ENCODE measurements around the gene AMELX.

The AMELX gene

DNA sequence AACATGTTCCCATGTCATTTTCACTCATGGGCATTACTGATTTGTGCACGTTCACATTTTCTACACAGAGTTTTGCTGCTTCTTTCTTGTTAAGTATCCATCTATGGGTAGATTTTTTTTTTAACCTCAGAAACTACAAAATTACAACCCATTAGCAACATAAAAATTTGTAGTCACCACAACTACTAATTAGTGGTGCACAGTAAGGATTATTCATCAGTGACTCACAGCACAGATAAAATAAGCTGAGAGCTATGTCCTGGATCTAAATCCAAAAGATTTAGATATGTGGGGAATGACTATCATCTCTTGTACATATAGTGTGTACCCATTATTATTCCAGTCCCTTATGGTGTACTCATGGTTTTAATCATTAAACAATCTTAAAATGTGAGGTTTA is 19.7 kb upstream of the AMELX start:
- H3K27me3 ChIP-seq (ENCODE audit: control insufficient read depth, insufficient read depth, low read length): no peaks in the 10 kb centered on the region
- no peak overlapping the region for H3K9ac ChIP-seq
- no peak overlapping the region for H3K27ac ChIP-seq
- no peaks in the 10 kb centered on the region for H3K36me3 ChIP-seq (ENCODE audit: control insufficient read depth, insufficient read depth, low read length)
- no peak overlapping the region for H3K4me2 ChIP-seq (ENCODE audit: low read length)
- H3K79me2 ChIP-seq: no peaks in the 10 kb centered on the region
- no peaks in the 10 kb centered on the region for H3K9me3 ChIP-seq (ENCODE audit: control insufficient read depth, low read length)
- no peak overlapping the region for H2AFZ ChIP-seq
- TF ChIP-seq, protein P1, sequence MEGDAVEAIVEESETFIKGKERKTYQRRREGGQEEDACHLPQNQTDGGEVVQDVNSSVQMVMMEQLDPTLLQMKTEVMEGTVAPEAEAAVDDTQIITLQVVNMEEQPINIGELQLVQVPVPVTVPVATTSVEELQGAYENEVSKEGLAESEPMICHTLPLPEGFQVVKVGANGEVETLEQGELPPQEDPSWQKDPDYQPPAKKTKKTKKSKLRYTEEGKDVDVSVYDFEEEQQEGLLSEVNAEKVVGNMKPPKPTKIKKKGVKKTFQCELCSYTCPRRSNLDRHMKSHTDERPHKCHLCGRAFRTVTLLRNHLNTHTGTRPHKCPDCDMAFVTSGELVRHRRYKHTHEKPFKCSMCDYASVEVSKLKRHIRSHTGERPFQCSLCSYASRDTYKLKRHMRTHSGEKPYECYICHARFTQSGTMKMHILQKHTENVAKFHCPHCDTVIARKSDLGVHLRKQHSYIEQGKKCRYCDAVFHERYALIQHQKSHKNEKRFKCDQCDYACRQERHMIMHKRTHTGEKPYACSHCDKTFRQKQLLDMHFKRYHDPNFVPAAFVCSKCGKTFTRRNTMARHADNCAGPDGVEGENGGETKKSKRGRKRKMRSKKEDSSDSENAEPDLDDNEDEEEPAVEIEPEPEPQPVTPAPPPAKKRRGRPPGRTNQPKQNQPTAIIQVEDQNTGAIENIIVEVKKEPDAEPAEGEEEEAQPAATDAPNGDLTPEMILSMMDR (IDR thresholded peaks at IDR 0.05): no peak
- H3K4me3 ChIP-seq (ENCODE audit: low read depth, low read length): no peak overlapping the region
- no peaks in the 10 kb centered on the region for H3K4me1 ChIP-seq

GRCh38 chrX:11282043-11282442 is 11.2 kb upstream of the AMELX start:
- TF ChIP-seq, protein P1 (IDR thresholded peaks at IDR 0.05): no peak
- H3K9ac ChIP-seq: no peak overlapping the region

GRCh38 chrX:11285651-11286050 is 7.6 kb upstream of the AMELX start:
- TF ChIP-seq, protein P1 (IDR thresholded peaks at IDR 0.05): no peak
- H3K79me2 ChIP-seq: no peaks in the 10 kb centered on the region
- no peaks in the 10 kb centered on the region for H3K36me3 ChIP-seq (ENCODE audit: control insufficient read depth, insufficient read depth, low read length)

More at GRCh38 chrX:11282043-11282442, 11.2 kb upstream of the AMELX start:
- Histone ChIP-seq H3K4me2 (ENCODE audit: low read length) (no peak overlapping the region), H3K4me1 (peaks cover 3% of the 10 kb centered on the region), H3K4me3 (ENCODE audit: low read depth, low read length) (no peak overlapping the region), H3K79me2 (no peaks in the 10 kb centered on the region), H3K27me3 (ENCODE audit: control insufficient read depth, insufficient read depth, low read length) (no peaks in the 10 kb centered on the region), H3K9me3 (ENCODE audit: control insufficient read depth, low read length) (no peaks in the 10 kb centered on the region), H3K27ac (no peak overlapping the region), H2AFZ (no peak overlapping the region), H3K36me3 (ENCODE audit: control insufficient read depth, insufficient read depth, low read length) (no peaks in the 10 kb centered on the region)

DNA sequence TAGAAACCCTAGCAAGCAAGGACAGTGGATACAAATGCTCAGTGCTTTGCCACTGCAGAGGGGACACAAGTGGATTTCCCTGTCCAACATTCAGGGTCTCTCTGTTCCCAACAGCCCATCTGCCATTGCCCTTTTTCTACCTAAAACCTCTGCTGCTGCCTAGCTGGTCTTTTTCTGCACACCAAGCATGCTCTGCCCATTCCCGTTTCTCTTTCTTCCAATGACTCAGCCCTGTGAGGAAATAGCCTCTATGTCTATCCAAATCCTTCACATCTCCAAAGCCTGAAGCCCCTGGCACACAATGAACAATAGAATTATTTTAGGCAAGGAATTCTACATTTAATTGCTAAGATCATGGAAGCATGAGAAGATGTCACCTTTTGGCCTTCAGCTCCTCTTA is 5.7 kb upstream of the AMELX start:
- no peaks in the 10 kb centered on the region for H3K9me3 ChIP-seq (ENCODE audit: control insufficient read depth, low read length)
- H2AFZ ChIP-seq: no peak overlapping the region
- no peaks in the 10 kb centered on the region for H3K36me3 ChIP-seq (ENCODE audit: control insufficient read depth, insufficient read depth, low read length)
- no peak overlapping the region for H3K4me2 ChIP-seq (ENCODE audit: low read length)
- no peaks in the 10 kb centered on the region for H3K27me3 ChIP-seq (ENCODE audit: control insufficient read depth, insufficient read depth, low read length)
- no peaks in the 10 kb centered on the region for H3K79me2 ChIP-seq
- H3K4me3 ChIP-seq (ENCODE audit: low read depth, low read length): no peak overlapping the region
- H3K4me1 ChIP-seq: peaks cover 6% of the 10 kb centered on the region
- H3K27ac ChIP-seq: no peak overlapping the region
- TF ChIP-seq, protein P1 (IDR thresholded peaks at IDR 0.05): no peak
- H3K9ac ChIP-seq: no peak overlapping the region

More at GRCh38 chrX:11285651-11286050, 7.6 kb upstream of the AMELX start:
- Histone ChIP-seq H3K4me2 (ENCODE audit: low read length) (no peak overlapping the region), H3K9ac (no peak overlapping the region), H3K27ac (peak overlapping the region; percentile 6), H2AFZ (no peak overlapping the region), H3K4me3 (ENCODE audit: low read depth, low read length) (no peak overlapping the region), H3K4me1 (peaks cover 6% of the 10 kb centered on the region), H3K27me3 (ENCODE audit: control insufficient read depth, insufficient read depth, low read length) (no peaks in the 10 kb centered on the region), H3K9me3 (ENCODE audit: control insufficient read depth, low read length) (no peaks in the 10 kb centered on the region)

GRCh38 chrX:11290416-11291102 is 2.7 kb upstream of the AMELX start:
- Histone ChIP-seq H3K36me3 (ENCODE audit: control insufficient read depth, insufficient read depth, low read length) (no peaks in the 10 kb centered on the region), H3K9me3 (ENCODE audit: control insufficient read depth, low read length) (no peaks in the 10 kb centered on the region), H3K27me3 (ENCODE audit: control insufficient read depth, insufficient read depth, low read length) (no peaks in the 10 kb centered on the region), H3K4me3 (ENCODE audit: low read depth, low read length) (no peak overlapping the region), H2AFZ (no peak overlapping the region), H3K9ac (no peak overlapping the region), H3K79me2 (no peaks in the 10 kb centered on the region), H3K4me1 (peaks cover 3% of the 10 kb centered on the region), H3K27ac (no peak overlapping the region), H3K4me2 (ENCODE audit: low read length) (no peak overlapping the region)
- TF ChIP-seq, protein P1 (IDR thresholded peaks at IDR 0.05): no peak

Data from parathyroid adenoma (tissue), 2 donors.